H1 (cell line): ENCODE results near the gene SPINK1. TPM values are rescaled to one million over a fixed set of nuclear protein-coding genes. Genes with fewer than 3 reads are reported as not detected.

ENCODE experiments used
- CTCF ChIA-PET: fragments of 300-600 bp; sonication (Branson Sonifier 250); formaldehyde crosslinking; loops from one replicate; lab custom pipeline; 2021; ENCODE audit not compliant: partially characterized antibody; lab: Charles Lee
- POLR2A ChIA-PET: fragments of 300-600 bp; sonication (Branson Sonifier 250); formaldehyde crosslinking; loops from one replicate; lab custom pipeline; 2021; ENCODE audit warnings: inconsistent platforms; ENCODE audit not compliant: partially characterized antibody; lab: Charles Lee
- DNase-seq, 2 experiments: peaks; one replicate each; pipeline versions ENCODE4 v3.0.0 to v3.0.0-alpha.2; 2010 to 2022; ENCODE audit warnings: low spot score in 2 of 2, low read depth in 1 of 2, mixed read lengths in 1 of 2
- FAIRE-seq: peaks from 2 replicates; lab custom pipeline; 2011; peaks lifted over from hg19 to GRCh38; lab: Jason Lieb, UNC
- H2AFZ ChIP-seq: 2 replicates; pipeline ENCODE4 v1.8.1; 2012; ENCODE audit warnings: low read length, inconsistent platforms
- H2AK5ac ChIP-seq: 2 replicates; pipeline ENCODE4 v1.6.1; 2013; ENCODE audit warnings: low read depth, low read length
- H2BK120ac ChIP-seq: replicated peaks from 2 replicates; pipeline ENCODE3; 2013; ENCODE audit warnings: low read depth, low read length, inconsistent platforms
- H2BK12ac ChIP-seq: 2 replicates; pipeline ENCODE4 v1.6.1; 2013; ENCODE audit warnings: low read depth, low read length
- H2BK15ac ChIP-seq: 2 replicates; pipeline ENCODE4 v1.6.1; 2013; ENCODE audit warnings: low read length
- H2BK20ac ChIP-seq: 2 replicates; pipeline ENCODE4 v1.6.1; 2013; ENCODE audit warnings: low read length
- H2BK5ac ChIP-seq: 2 replicates; pipeline ENCODE4 v1.6.1; 2013; ENCODE audit warnings: low read depth, low read length
- H3K14ac ChIP-seq: 2 replicates; pipeline ENCODE4 v1.6.1; 2013; ENCODE audit warnings: inconsistent platforms; ENCODE audit not compliant: insufficient read length
- H3K18ac ChIP-seq: 2 replicates; pipeline ENCODE4 v1.6.1; 2013; ENCODE audit warnings: low read length; ENCODE audit errors: extremely low read depth
- H3K23ac ChIP-seq: 2 replicates; pipeline ENCODE4 v1.6.1; 2013; ENCODE audit warnings: inconsistent platforms; ENCODE audit not compliant: insufficient read length
- H3K23me2 ChIP-seq: 2 replicates; pipeline ENCODE4 v1.6.1; 2013; ENCODE audit warnings: low read depth, low read length
- H3K27ac ChIP-seq: 2 replicates; pipeline ENCODE4 v1.6.1; 2011; ENCODE audit warnings: low read depth, low read length, inconsistent platforms
- H3K27me3 ChIP-seq, 4 experiments: replicated peaks in 1 of 4; 1 replicate in 1 of 4; 2 replicates in 3 of 4; pipeline versions ENCODE4 v1.6.1 to v1.8.1; 2011 to 2013; ENCODE audit warnings: low read length in 3 of 4, mild to moderate bottlenecking in 3 of 4, inconsistent platforms in 2 of 4, mixed read lengths in 2 of 4, moderate library complexity in 1 of 4; ENCODE audit not compliant: control insufficient read depth in 3 of 4, insufficient read depth in 3 of 4; ENCODE audit errors: extremely low read depth in 1 of 4
- H3K36me3 ChIP-seq, 4 experiments: 2 replicates each; pipeline versions ENCODE4 v1.6.1 to v1.8.1; 2011 to 2013; ENCODE audit warnings: mild to moderate bottlenecking in 4 of 4, low read length in 3 of 4, moderate library complexity in 2 of 4, control low read depth in 1 of 4, inconsistent platforms in 1 of 4; ENCODE audit not compliant: insufficient read depth in 4 of 4, control insufficient read depth in 2 of 4
- H3K4ac ChIP-seq: replicated peaks from 2 replicates; pipeline ENCODE3; 2013; ENCODE audit warnings: low read length, low read depth, mixed read lengths, inconsistent platforms; ENCODE audit not compliant: insufficient read length
- H3K4me1 ChIP-seq, 4 experiments: replicated peaks in 1 of 4; 1 replicate in 1 of 4; 2 replicates in 3 of 4; pipeline versions ENCODE4 v1.6.1 to v1.8.1; 2011 to 2013; ENCODE audit warnings: low read length in 3 of 4, inconsistent platforms in 2 of 4, mixed read lengths in 1 of 4; ENCODE audit not compliant: insufficient read depth in 4 of 4, control insufficient read depth in 3 of 4
- H3K4me2 ChIP-seq, 2 experiments: 2 replicates each; pipeline versions ENCODE4 v1.6.1 to v1.8.1; 2011 to 2013; ENCODE audit warnings: low read depth in 2 of 2, low read length in 2 of 2, control low read depth in 1 of 2, inconsistent platforms in 1 of 2, mild to moderate bottlenecking in 1 of 2; ENCODE audit not compliant: insufficient read depth in 1 of 2
- H3K4me3 ChIP-seq, 4 experiments: fragments of 200-600, 300-600 bp in 1 of 4; sonication (generic), shearing (Covaris generic), sonication (Bioruptor Twin) in 1 of 4; 2 replicates each; pipeline versions ENCODE4 v1.5.1 to v1.8.1; 2011 to 2016; ENCODE audit warnings: low read length in 4 of 4, low read depth in 3 of 4, control low read depth in 2 of 4, inconsistent platforms in 2 of 4, mild to moderate bottlenecking in 2 of 4, mixed read lengths in 1 of 4, moderate library complexity in 1 of 4; ENCODE audit not compliant: insufficient read depth in 2 of 4; ENCODE audit errors: extremely low read depth in 1 of 4
- H3K56ac ChIP-seq: replicated peaks from 2 replicates; pipeline ENCODE3; 2013; ENCODE audit warnings: low read depth, mild to moderate bottlenecking, mixed read lengths, low read length, inconsistent platforms; ENCODE audit not compliant: insufficient read length
- H3K79me1 ChIP-seq: 2 replicates; pipeline ENCODE4 v1.6.1; 2013; ENCODE audit warnings: low read depth, low read length, control low read depth
- H3K79me2 ChIP-seq, 2 experiments: 2 replicates each; pipeline versions ENCODE4 v1.6.1 to v1.8.1; 2012 to 2013; ENCODE audit warnings: low read length in 2 of 2, mild to moderate bottlenecking in 2 of 2, inconsistent platforms in 1 of 2; ENCODE audit not compliant: insufficient read depth in 2 of 2, control insufficient read depth in 1 of 2
- H3K9ac ChIP-seq, 4 experiments: replicated peaks in 1 of 4; 1 replicate in 1 of 4; 2 replicates in 3 of 4; pipeline versions ENCODE4 v1.6.1 to v1.8.1; 2011 to 2013; ENCODE audit warnings: low read depth in 3 of 4, low read length in 3 of 4, control low read depth in 2 of 4, mild to moderate bottlenecking in 2 of 4, moderate library complexity in 2 of 4, inconsistent platforms in 1 of 4; ENCODE audit errors: extremely low read depth in 1 of 4
- H3K9me3 ChIP-seq, 2 experiments: 2 replicates each; pipeline versions ENCODE4 v1.6.1 to v1.8.1; 2012 to 2013; ENCODE audit warnings: mild to moderate bottlenecking in 2 of 2, moderate library complexity in 2 of 2, control low read depth in 1 of 2, inconsistent platforms in 1 of 2, low read depth in 1 of 2, low read length in 1 of 2, mixed read lengths in 1 of 2; ENCODE audit not compliant: insufficient read depth in 2 of 2
- H4K20me1 ChIP-seq, 2 experiments: replicated peaks in 1 of 2; 2 replicates each; pipeline versions ENCODE3 to v1.8.1; 2011 to 2013; ENCODE audit warnings: inconsistent platforms in 2 of 2, low read length in 2 of 2, mild to moderate bottlenecking in 1 of 2; ENCODE audit not compliant: insufficient read depth in 2 of 2, control insufficient read depth in 1 of 2
- H4K5ac ChIP-seq: 2 replicates; pipeline ENCODE4 v1.6.1; 2013; ENCODE audit warnings: low read length, low read depth, mixed read lengths, inconsistent platforms; ENCODE audit not compliant: insufficient read length
- H4K8ac ChIP-seq: 2 replicates; pipeline ENCODE4 v1.8.0; 2013; ENCODE audit warnings: mild to moderate bottlenecking, moderate library complexity, low read length, inconsistent platforms; ENCODE audit not compliant: insufficient read depth; ENCODE audit errors: extremely low read depth
- H4K91ac ChIP-seq: replicated peaks from 2 replicates; pipeline ENCODE3; 2013; ENCODE audit warnings: low read length, mixed read lengths, inconsistent platforms; ENCODE audit not compliant: insufficient read length
- ASH2L ChIP-seq: fragments of 200-600, 300-600 bp; sonication (generic); IDR thresholded peaks from one replicate; pipeline ENCODE4 v1.7.1; 2017; ENCODE audit warnings: low read length
- ATF3 ChIP-seq: IDR thresholded peaks from 2 replicates; pipeline ENCODE4 v1.6.1; 2011; ENCODE audit warnings: low read depth, mild to moderate bottlenecking, low read length; ENCODE audit not compliant: insufficient read depth
- BRCA1 ChIP-seq: IDR thresholded peaks from 2 replicates; pipeline ENCODE4 v1.6.1; 2012; ENCODE audit warnings: low read depth, low read length, improper control_type of control experiment
- EGR1 ChIP-seq: IDR thresholded peaks from 2 replicates; pipeline ENCODE4 v1.6.1; 2011; ENCODE audit warnings: low read depth, low read length, borderline replicate concordance
- KDM5A ChIP-seq: fragments of 200-600 bp; IDR thresholded peaks from 2 replicates; pipeline ENCODE4 v1.7.1; 2012; ENCODE audit warnings: mild to moderate bottlenecking, low read length, inconsistent platforms, mixed read lengths
- RXRA ChIP-seq: IDR thresholded peaks from 2 replicates; pipeline ENCODE4 v1.6.1; 2011; ENCODE audit warnings: low read depth, mild to moderate bottlenecking, low read length, moderate library complexity; ENCODE audit not compliant: insufficient read depth
- SIRT6 ChIP-seq: IDR thresholded peaks from one replicate; pipeline ENCODE4 v1.7.1; 2012; ENCODE audit warnings: low read length, inconsistent platforms
- SP2 ChIP-seq: IDR thresholded peaks from 2 replicates; pipeline ENCODE4 v1.6.1; 2012; ENCODE audit warnings: mild to moderate bottlenecking, low read length, inconsistent platforms
- SUZ12 ChIP-seq: fragments of 200-600 bp; sonication (generic); IDR thresholded peaks from 2 replicates; pipeline ENCODE4 v1.6.1; 2012; ENCODE audit warnings: mild to moderate bottlenecking, inconsistent platforms, low read length, moderate library complexity, mixed read lengths
- WGBS, 2 experiments: shearing (Covaris generic) in 1 of 2; methylation state at CpG; one replicate each; pipeline versions ENCODE4 v1.1.6 to v1.1.7; 2013 to 2015; ENCODE audit warnings: low lambda C conversion rate in 2 of 2, mixed read lengths in 2 of 2, inconsistent platforms in 1 of 2, low coverage in 1 of 2, missing lambda C conversion rate in 1 of 2; ENCODE audit not compliant: insufficient replicate concordance in 2 of 2, insufficient coverage in 1 of 2, insufficient read length in 1 of 2; ENCODE audit errors: extremely low coverage in 1 of 2, missing lambda C conversion rate in 1 of 2; 5-methylcytosine and 5-hydroxymethylcytosine counted together
- polyA plus RNA-seq, 7 experiments: library from polyadenylated mRNA; depleted of rRNA in 3 of 7; stranded (reverse) in 5 of 7; unstranded in 2 of 7; fragments of >200 nt in 5 of 7; fragments of 200-250 nt in 2 of 7; gene quantifications; 1 replicate in 5 of 7; 2 replicates in 1 of 7; 4 replicates in 1 of 7; pipeline versions ENCODE4 v1.2.1 to v1.2.3, GENCODE V29; 2011 to 2013; ENCODE audit warnings: missing spikeins in 2 of 7, mixed read lengths in 2 of 7
- total RNA-seq: library from RNA; stranded (reverse); fragmentation: NEBNext Ultra II Directional; extraction: Animal tissue kit (Norgen Biotek cat#: 25700); gene quantifications from 2 replicates; pipeline ENCODE4 v1.2.1, GENCODE V29; 2021

SPINK1 gene
- total and polyA plus RNA-seq, 2 of the 8 experiments (the other 6 are each of a cell fraction or from before 2014, with no cell fraction given) = 0.48 to 1.3 TPM

- no peak overlapping the region for H4K8ac ChIP-seq
- H3K79me1 ChIP-seq = no peaks in the 10 kb centered on the region
- no peak overlapping the region for H4K5ac ChIP-seq
- H3K4me3 ChIP-seq = no peak overlapping the region
- H3K4me2 ChIP-seq = no peak overlapping the region
- H3K9me3 ChIP-seq = no peaks in the 10 kb centered on the region
- no peak overlapping the region for H3K4ac ChIP-seq
- no peak overlapping the region for H2BK15ac ChIP-seq
- H3K27me3 ChIP-seq = no peaks in the 10 kb centered on the region
- no peaks in the 10 kb centered on the region for H3K4me1 ChIP-seq
- ChIA-PET CTCF (interaction anchor here (0.8 to 2.7 kb wide), 14 partner anchors 12 to 243 kb away, joined by 3 to 53 read pairs (median 6); partner anchors contain the start of gene JAKMIP2), POLR2A (interaction anchor here (1.7 kb wide), 1 partner anchor 177 kb away, joined by 3 read pairs; no protein-coding TSS in a partner anchor)
- DNase-seq (no peak), FAIRE-seq (no peak)
- no peak overlapping the region for H2AK5ac ChIP-seq
- no peaks in the 10 kb centered on the region for H4K20me1 ChIP-seq
- no peaks in the 10 kb centered on the region for H3K36me3 ChIP-seq
- no peak overlapping the region for H3K18ac ChIP-seq
- H3K56ac ChIP-seq = no peak overlapping the region
- H2BK12ac ChIP-seq = no peak overlapping the region
- no peak overlapping the region for H3K14ac ChIP-seq
- no peak overlapping the region for H3K23ac ChIP-seq
- H2BK120ac ChIP-seq = no peak overlapping the region
- no peak overlapping the region for H3K27ac ChIP-seq
- H3K9ac ChIP-seq = no peak overlapping the region
- H2BK5ac ChIP-seq = no peak overlapping the region
- H2BK20ac ChIP-seq = no peak overlapping the region
- H3K79me2 ChIP-seq = no peaks in the 10 kb centered on the region
- H3K23me2 ChIP-seq = no peaks in the 10 kb centered on the region
- H4K91ac ChIP-seq = no peak overlapping the region
- WGBS, 2 experiments = 87% methylated on average over 5 of the region's 5 CpGs; no CpG with 5 or more reads in 1 of the 2 experiments
- H2AFZ ChIP-seq = no peak overlapping the region
- TF ChIP-seq EGR1 = no peak
- no peak for TF ChIP-seq SUZ12
- TF ChIP-seq ATF3 = no peak
- TF ChIP-seq SIRT6 = no peak
- TF ChIP-seq RXRA = no peak
- no peak for TF ChIP-seq SP2
- TF ChIP-seq ASH2L = no peak
- no peak for TF ChIP-seq BRCA1
- no peak for TF ChIP-seq KDM5A
Observed at GRCh38 chr5:147821766-147822165, 9.7 kb downstream of the SPINK1 start.
